Measurements from ENCODE around the gene RXFP4.
A peak's percentile ranks its signal among the peaks of the same experiment; 100 is the strongest.

The RXFP4 gene

DNA sequence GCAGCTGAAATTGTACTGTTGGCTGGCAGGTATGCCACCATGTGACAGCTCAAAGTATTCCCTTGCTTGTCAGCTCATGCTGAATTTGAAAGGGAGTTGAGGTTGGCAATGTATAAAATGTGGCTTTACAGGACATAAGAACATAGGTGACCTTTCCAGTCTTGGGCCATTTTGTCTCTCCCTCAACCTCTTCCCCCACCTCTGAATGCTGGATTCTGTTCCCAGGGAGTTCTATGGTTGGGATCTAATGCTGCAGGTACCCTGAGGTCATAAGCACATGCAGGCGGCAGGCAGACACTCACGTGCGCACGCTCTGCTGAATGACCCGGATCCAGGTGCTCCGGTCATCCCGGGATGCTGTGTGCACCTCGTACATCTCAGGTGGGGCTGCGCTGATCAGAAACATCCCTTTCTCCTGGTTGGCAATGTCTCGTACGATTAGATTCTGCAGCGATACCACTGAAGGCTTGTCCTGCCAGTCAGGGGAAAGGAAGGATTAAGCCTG is 16.0 kb downstream of the RXFP4 start:
- no peak for DNase-seq (ENCODE audit: extremely low read depth in 1 of 2, low read depth in 1 of 2)

DNA sequence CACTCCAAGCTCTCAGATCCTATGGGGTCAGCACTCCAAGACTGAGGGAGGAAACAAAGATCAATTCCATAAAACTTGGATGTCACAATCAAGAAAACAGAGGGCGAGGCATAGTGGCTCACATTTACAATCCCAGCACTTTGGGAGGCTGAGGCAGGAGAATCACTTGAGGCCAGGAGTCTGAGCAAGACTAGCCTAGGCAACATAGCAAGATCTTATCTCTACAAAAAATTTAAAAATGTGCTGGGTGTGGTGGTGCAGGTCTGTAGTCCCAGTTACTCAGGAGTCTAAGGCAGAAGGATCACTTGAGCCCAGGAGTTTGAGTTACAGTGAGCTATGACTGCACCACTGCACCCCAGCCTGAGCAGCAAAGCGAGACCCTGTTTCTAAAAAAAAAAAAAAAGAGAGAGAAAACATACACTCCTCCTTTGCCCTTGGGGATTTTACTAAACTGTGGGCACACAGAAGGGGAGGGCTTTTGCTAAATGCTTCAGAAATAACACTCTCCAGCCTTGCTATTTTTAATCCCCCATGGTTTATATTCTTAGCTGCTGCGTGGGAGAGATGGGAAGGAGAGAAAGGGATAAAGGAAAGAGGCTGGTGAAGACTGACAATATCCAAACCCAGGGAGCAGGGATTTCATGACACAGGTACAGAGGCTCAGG is 18.8 kb downstream of the RXFP4 start:
- no peak for DNase-seq (ENCODE audit: extremely low read depth in 1 of 2, low read depth in 1 of 2)

DNA sequence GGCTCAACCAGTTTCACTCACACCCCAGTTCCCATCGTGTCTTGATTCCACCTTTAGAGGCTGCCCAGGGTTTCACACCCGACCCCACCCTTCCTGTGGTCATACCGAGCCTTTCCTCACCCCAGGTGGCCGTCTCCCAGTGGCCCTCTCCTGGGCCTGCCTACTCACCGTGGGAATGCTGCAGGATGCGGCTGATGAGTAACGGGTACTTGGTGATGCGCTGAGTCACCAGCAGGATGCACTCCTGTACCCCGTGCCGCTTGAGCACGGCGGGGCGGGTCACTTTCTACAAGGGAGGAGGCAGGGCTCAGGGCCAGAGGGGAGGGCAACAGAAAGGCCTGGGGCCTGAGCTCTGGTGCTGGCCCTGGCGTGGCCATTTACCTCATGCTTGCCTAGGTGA is 20.5 kb downstream of the RXFP4 start:
- no peak for DNase-seq (ENCODE audit: extremely low read depth in 1 of 2, low read depth in 1 of 2)

DNA sequence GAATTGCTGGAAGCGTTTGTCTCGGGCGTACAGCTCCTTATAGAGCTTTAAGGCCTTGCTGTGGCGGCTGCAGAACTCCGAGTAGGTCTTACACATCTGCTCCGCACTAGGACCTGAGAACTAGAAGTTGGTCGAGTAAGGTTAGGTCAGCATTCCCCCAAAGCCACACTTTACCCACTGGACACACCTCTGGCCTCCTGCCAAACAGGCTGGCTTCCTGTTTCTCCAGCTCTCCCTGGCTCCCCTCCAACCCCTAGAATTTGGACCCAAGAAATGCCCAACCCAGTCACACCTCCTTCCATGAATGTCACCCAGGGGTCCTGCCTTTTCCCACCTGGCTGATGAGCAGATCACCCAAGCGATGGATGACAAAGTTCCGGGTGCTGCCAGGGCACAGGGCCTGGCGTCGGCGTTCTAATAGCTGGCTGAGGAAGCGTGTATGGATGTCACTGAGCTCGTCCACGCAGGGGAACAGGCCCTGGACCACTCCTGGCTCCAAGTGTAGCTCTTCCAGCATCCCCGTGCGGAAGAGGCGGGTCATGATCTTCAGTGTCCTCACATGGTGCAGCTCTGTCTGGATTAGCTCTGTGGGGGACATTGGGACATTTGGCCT is 21.3 kb downstream of the RXFP4 start:
- DNase-seq (ENCODE audit: extremely low read depth in 1 of 2, low read depth in 1 of 2): no peak

DNA sequence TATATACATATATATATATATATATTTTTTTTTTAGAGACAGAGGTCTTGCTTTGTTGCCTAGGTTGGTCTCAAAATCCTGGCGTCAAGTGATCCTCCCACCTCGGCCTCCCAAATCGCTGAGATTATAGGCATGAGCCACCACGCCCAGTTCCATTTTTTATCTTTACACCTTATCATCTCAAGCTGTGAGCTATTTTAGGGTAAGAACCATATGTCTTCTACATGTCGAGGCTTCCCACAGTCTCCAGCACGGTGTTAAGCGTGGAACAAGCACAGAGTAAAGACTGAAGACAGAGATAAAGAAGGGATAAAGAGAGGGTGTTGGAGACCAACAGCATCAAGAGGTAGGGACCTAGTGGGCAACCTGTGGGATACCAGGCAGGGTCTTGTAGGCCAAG is 22.8 kb downstream of the RXFP4 start:
- DNase-seq (ENCODE audit: extremely low read depth in 1 of 2, low read depth in 1 of 2): no peak

DNA sequence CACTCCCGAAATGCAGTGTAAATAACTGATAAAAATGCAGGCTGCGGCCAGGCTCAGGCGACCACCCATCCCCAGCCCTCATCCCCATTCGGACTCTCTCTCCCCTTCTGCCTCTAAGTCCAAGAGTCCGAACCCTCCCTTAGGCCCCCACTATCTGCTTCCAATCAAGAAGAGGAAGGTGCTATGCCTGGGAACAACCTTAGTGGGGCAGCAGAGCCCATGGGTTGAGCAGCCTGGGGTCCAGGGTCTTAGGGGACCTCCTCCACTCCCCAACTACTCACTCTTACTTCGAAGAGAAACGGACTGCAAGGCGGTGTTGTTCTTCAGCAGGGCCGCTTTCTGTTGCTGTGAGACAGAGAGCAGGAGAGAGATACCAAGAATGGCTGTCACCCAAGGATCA is 24.7 kb downstream of the RXFP4 start:
- DNase-seq (ENCODE audit: extremely low read depth in 1 of 2, low read depth in 1 of 2): no peak

DNA sequence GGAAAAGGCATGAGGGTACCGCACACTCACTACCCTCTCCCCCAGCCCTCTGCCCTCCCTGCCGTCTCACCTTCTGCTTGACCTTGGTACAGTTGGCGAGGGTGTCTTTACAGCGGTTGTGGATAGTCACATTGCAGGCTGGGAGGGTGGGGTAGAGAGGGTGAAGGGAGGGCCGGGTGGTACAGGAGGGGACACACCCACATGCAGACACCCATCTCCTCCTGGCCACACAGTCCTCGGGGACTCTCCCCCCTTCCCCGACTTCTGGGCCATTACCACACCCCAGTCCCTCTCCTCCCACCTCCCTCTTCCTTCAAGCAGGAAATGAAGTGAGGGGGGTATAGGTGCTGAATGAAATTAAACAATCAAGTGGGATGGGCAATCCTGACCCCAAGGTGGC is 25.3 kb downstream of the RXFP4 start:
- no peak for DNase-seq (ENCODE audit: extremely low read depth in 1 of 2, low read depth in 1 of 2)

DNA sequence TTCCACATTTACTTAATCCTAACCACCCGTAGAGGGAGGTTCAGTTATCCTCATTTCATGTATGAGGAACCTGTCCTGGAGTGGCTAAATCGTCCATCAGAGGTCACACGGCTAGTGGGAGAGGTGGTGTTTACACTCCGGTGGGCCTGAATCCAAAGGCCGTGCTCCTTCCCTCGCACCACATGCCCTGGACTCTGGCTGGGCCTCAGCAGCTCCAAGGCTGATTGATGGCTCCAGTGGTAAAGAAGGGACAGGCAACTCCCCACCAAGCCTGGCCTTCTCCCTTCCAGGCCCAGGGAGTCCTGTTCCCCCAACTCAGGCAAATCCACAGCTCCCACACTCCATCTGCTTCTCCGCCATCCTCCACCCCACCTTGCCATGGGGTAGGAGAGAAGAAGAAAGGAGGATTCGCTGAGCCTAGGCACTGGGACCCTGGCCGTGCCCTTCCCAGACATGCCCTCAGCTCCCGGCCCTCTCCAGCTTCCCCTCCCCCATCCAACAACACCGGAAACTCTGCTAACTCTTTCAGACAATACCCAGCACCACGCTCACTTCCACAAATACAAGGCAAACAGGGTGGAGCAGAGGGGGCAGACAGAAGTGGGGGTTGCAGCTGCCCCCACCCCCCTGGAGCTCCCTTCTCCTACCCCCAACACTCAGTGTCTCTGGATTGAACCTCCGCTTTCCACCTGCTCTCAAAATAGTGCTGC is 26.1 kb downstream of the RXFP4 start:
- no peak for DNase-seq (ENCODE audit: extremely low read depth in 1 of 2, low read depth in 1 of 2)

DNA sequence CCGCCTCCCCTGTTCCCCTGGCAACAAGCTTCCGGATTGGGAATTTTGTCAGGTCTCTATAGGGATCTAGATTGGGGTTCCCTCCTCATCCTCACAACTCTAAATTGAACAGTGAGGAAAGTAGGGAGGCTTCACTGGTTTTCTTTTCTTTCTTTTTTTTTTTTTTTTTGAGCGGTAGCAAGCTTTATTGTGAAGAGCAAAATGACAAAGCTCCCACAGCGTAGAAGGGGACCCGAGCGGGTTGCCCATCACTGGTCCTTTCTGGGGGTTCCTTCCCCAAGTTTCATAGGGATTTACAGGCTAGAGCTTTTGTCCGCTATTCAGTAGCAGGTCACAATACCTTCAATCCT is 26.6 kb downstream of the RXFP4 start:
- no peak for DNase-seq (ENCODE audit: extremely low read depth in 1 of 2, low read depth in 1 of 2)

DNA sequence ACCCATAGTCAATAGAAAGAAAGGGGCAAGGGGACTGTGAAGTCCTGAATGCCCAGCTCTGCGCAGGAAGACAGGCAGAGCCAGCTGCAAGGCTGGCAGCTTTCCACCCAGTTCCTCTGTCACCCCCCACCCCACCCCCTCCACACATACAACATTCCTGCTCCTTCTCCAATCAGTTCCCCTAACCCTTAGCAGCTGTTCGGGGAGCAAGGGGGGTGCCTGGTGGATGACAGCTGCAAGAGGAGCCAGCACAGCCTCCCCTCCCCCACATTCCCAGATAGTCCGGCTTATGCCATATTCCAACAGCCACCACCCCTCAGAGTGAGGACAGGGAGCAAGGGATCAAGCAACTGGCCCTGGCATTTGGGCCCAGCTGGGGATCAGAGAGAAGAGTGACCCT is 27.2 kb downstream of the RXFP4 start:
- DNase-seq (ENCODE audit: extremely low read depth in 1 of 2, low read depth in 1 of 2): no peak

DNA sequence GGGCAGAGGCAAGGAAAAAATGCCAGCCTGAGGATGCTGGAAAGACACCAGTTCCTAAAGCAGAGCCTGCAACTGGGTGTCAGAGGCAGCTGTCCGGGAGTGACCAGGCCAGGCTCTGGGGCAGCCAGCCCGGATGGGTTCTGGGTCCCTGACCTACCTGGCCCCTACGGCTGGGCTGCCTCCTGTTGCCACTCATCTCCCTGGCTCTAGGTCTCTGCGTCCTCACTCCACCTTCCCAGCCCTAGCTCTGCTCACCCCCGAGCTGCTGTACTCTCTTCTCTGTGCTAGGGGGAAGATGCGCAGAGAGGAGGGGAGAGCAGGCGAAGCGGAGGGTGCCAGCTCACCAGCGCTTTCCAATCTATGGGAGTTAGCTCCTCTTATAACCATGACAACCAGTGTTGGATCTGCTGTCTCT is 27.9 kb downstream of the RXFP4 start:
- DNase-seq (ENCODE audit: extremely low read depth in 1 of 2, low read depth in 1 of 2): no peak

DNA sequence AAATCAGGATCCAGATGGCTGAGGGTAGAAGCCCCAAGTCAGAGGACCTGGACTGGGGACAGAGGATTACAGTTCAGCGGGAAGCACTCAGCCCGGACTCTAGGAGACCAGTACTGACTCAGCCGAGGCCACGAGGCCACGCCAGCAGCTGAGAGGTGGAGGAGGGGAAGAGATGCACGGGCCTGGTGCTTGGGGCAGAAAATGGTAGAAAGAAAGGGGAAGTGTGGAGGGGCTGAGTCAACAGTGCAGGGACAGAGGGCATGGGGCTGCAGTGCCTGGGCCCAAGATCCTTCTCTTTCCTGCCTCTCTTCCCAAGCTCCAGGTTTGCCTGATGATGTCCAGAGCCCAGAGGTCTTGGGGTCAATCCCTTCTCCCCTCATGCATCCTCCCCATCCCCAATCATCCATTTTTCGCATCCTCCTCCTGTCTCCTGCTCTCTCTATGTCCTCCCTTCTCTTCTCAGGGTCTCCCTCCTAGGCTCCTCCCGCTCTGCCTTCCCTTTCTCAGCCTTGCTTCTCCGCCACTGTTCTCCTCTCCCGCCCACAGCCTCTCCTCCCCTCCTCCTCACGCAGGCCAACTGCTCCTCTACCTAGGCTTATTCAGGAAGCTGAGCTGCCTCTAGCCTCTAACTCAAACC is 29.2 kb downstream of the RXFP4 start:
- peak in 1 of 2 donors; percentile 35 for DNase-seq (ENCODE audit: extremely low read depth in 1 of 2, low read depth in 1 of 2)

DNA sequence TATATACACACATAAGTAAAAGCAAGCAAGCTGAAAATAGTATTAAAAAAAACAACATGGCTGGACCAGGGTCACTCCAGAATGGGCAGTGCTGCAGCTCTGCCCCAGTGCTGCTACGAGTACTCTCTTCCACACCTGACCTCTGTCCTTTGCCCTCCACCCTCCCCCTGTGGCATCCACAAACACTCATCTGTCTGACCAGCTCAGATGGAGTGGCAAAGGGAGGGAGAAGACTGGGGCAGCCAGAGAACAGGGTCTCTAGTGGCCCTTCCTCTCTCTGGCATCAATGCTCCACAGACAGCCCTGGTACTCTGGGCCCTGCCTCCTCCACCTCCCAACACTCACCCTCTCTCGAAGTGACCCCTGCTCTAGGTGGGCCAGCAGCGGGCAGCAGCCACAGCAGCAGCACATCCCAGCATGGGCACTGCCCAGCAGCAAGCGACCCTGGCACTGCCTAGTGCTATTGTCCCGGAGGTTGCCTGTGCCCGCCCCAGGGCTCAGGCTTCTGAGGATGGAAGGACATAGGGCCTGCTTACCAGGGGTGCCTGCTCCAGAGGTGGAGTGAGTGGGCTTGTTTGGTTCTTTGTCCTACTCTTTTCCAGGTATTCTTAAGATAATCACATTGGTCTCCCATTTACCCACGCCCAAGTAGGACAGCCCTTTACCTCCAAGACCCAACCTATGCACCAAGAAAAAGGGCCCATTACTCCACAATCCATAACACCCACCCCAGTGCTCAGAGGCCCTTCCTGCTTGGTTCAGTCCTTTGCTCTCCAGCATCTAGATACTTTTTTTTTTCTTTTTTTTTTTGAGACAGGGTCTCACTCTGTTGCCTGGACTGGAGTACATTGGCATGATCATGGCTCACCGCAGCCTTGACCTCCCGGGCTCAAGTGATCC is 30.7 kb downstream of the RXFP4 start:
- DNase-seq (ENCODE audit: extremely low read depth in 1 of 2, low read depth in 1 of 2): no peak

DNA sequence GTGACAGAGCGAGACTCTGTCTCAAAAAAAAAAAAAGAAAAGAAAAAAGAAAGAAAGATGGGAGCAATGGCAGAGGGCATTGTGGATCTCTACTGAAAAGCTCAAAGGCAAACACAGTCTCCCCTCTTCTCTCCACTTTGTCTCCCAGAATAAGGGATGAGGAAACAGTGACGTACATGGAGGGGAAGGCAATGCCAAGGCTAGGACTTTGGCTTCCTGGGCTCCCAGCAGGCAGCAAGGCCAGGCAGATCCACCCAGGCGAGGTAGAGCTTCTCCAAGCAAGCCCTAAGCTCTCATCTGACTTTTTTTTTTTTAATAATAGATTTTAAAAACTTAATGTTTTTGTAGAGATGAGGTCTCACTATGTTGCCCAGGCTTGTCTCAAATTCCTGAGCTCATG is 32.3 kb downstream of the RXFP4 start:
- DNase-seq (ENCODE audit: extremely low read depth in 1 of 2, low read depth in 1 of 2): no peak

DNA sequence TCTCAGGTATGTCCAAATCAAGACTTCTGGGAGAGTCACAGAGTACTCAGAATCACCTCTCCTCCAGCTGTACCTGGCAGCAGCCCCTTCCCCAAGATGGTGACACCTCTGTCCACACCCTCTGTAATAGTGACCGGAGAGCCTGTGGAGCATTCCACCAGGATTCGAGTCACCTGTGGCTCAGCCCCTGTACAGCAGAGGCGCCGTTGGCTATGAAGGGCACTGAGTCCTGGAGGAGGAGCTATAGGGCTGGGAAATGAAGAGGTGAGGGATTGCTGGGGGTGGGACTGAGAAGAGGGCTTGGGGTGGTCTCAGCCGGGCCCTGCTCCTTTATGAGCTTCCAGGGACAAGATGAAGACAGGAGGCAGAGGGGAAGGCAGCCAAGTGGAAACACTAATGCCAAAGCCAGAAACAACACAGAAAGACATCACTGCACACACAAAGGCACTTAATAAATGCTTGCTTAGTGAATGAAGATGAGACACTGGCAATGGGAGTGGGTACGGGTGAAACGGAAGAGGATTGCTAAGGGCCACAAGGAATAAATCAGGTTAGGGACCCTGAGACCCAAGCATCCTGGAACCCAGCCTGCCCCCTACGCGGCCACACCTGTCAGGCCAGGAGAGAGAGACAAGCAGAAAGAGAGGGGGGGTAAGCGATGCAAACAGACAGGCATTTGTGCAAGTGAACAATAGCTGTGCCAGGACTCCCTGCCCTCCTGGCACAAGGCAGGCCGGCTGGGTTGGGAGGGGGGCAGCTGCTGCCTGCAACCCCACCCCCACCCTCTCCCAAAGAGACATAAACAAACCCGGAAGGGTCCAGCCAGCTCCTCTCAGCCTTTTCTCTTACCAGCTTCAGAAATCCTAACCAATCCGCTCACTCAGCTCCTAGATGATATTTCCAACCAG is 33.0 kb downstream of the RXFP4 start:
- no peak for DNase-seq (ENCODE audit: extremely low read depth in 1 of 2, low read depth in 1 of 2)

DNA sequence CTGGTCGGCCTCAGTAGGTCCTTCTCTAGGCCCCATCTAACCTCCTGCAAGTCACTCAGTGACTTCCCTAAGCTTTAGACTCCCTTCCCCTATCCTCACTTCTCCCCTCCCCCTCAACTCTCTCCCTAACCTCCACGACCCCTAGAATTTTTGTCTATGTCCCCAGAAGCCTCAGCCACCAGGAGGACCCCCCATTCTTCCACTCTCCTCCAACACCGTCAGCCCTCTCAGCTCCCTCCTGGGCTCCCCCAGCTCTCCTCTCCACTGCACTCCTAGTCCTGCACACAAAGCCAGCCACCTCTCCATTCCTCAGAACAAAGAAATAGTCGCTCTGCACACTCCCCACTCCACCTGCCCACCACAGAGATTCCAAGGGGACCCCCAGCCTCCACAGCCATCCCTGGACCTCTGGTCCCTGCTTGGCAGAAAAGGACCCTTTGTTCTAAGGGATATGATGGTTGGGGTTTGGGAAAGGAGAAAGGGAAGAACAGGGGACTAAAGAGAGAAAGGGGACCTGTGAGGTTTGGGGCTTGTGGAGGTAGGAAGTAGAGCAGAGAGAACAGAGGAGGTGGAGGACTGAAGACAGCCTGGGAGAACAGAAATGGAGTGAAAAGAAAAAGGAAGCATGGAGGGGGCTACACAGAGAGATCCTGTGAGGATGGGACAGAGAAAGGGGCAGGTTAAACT is 34.1 kb downstream of the RXFP4 start:
- no peak for DNase-seq (ENCODE audit: extremely low read depth in 1 of 2, low read depth in 1 of 2)

DNA sequence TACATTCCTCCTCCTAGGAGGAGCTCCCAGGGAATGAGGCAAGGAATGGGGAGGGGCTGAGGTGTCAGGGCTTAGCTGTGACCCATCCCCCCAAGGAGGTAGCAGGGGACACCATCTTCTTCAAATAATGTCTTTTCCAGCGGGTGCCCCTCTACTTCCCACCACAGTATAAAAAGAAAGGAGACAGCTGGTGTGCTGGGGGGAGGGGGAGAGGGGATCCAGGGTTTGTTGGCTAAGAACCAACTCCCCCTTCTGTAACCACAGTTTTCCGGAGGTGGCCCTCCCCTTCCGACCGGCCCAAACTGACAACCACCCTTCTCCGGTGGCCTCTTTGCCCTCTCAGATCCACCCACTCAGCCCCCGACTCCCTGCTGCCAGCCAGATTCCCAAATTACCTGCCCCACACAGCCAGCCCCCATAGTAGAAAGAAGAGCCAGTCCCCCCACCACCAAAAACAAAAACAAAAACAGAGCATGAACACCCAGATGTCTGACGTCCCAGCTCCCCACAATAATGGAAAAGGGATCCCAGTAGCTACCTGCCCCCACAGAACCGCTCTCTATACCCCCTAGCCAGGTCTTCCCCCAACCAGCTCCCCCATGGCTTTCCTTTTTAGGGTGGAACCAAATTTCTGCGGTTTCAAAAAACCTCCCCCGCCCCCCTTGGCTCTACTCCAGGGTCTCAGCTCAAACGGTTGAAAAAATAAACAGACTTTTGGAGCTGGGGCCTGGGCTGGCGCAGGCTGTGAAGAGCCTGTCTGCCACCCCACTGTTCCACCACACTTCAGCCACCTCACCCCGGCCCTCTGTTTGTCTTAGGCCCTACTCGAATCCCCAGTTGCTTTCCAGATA is 34.8 kb downstream of the RXFP4 start:
- DNase-seq (ENCODE audit: extremely low read depth in 1 of 2, low read depth in 1 of 2): peak; percentile 31 to 44

Measured in stimulated activated CD8-positive, alpha-beta memory T cell treated with anti-CD3 and anti-CD28 coated beads, Interleukin-7, amount 100 ng/mL, for 48 hours (primary cell).